Activated CD8-positive, alpha-beta T cell treated with anti-CD3 and anti-CD28 coated beads, Interleukin-2, amount 10 ng/mL, durations not matched to agents 7 days and 5 days (primary cell): ENCODE data around the gene PRKAR1B. TPM values are rescaled to one million over a fixed set of nuclear protein-coding genes. Genes with fewer than 3 reads are reported as not detected.

Experiments used
- ATAC-seq: fragments of 150-1000 bp; cut with Tn5 transposase; one replicate; pipeline ENCODE4 v1.10.0; 2021; ENCODE audit warnings: moderate library complexity
- CTCF ChIA-PET: fragments of 350-600 bp; sonication (Branson Sonifier 250); formaldehyde crosslinking; loops from one replicate; lab custom pipeline; 2021; ENCODE audit warnings: antibody characterized with exemption; lab: Charles Lee
- POLR2A ChIA-PET: fragments of 350-600 bp; sonication (Branson Sonifier 250); formaldehyde crosslinking; loops from one replicate; lab custom pipeline; 2021; ENCODE audit warnings: antibody characterized with exemption; lab: Charles Lee
- DNase-seq: peaks from one replicate; pipeline ENCODE4 v3.0.0-alpha.2; 2020
- H3K27ac Mint-ChIP-seq: one replicate; pipeline ENCODE4 v1.8.0; 2021; ENCODE audit warnings: mild to moderate bottlenecking, mixed read lengths
- H3K27me3 Mint-ChIP-seq: one replicate; pipeline ENCODE4 v1.8.0; 2021; ENCODE audit warnings: low read depth, mixed read lengths
- H3K36me3 Mint-ChIP-seq: one replicate; pipeline ENCODE4 v1.8.0; 2021; ENCODE audit warnings: low read depth, mixed read lengths
- H3K4me1 Mint-ChIP-seq: one replicate; pipeline ENCODE4 v1.8.0; 2021; ENCODE audit warnings: low read depth, mixed read lengths
- H3K4me3 Mint-ChIP-seq: one replicate; pipeline ENCODE4 v1.8.0; 2021; ENCODE audit warnings: mild to moderate bottlenecking, mixed read lengths
- H3K9me3 Mint-ChIP-seq: one replicate; pipeline ENCODE4 v1.8.0; 2022; ENCODE audit warnings: mixed read lengths; ENCODE audit not compliant: insufficient read depth
- total RNA-seq, 2 experiments: library from RNA; stranded (reverse); gene quantifications; one replicate each; pipeline ENCODE4 v1.2.3, GENCODE V29; 2021

PRKAR1B gene
- total RNA-seq, 2 experiments from 2014 or later = 56.5 to 58.2 TPM

- peaks cover 9% of the 10 kb centered on the region for H3K9me3 Mint-ChIP-seq
- H3K27ac Mint-ChIP-seq = no peak overlapping the region
- DNase-seq (no peak), ATAC-seq (no peak)
- H3K36me3 Mint-ChIP-seq = peaks cover 34% of the 10 kb centered on the region
- ChIA-PET POLR2A (no interaction called here), CTCF (no interaction called here)
- H3K4me3 Mint-ChIP-seq = no peak overlapping the region
- H3K27me3 Mint-ChIP-seq = no peaks in the 10 kb centered on the region
- H3K4me1 Mint-ChIP-seq = no peaks in the 10 kb centered on the region
These were observed 30.7 kb downstream of the PRKAR1B start for GRCh38 chr7:696426-696811.

DNA sequence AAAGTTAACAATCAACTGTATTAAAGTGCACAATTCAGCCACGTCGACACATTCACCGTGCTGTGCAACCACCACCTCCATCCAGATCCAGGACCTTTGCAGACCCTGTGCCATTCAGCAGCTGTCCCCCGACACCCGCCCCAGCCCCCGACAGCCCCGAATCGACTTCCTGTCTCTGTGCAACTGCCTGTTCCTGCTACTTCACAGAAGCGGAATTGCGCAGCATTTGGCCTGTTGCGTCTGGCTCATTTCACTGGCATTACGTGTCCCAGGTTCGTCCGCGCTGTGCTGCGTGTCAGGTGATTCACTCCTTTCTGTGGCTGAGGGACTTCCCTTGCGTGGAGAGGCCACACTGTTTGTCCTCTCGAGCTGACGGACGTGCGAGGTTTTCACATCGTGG lies 33.8 kb downstream of the PRKAR1B start:
- Mint-ChIP-seq H3K4me1 (no peaks in the 10 kb centered on the region), H3K27me3 (no peaks in the 10 kb centered on the region), H3K27ac (no peak overlapping the region), H3K4me3 (no peak overlapping the region), H3K9me3 (peaks cover 17% of the 10 kb centered on the region), H3K36me3 (peaks cover 39% of the 10 kb centered on the region)
- ChIA-PET POLR2A (no interaction called here), CTCF (no interaction called here)
- DNase-seq = no peak
- no peak for ATAC-seq

- ChIA-PET CTCF (no interaction called here), POLR2A (no interaction called here)
- ATAC-seq (no peak), DNase-seq (no peak)
- Mint-ChIP-seq H3K27ac (no peak overlapping the region), H3K4me1 (no peaks in the 10 kb centered on the region), H3K4me3 (no peak overlapping the region), H3K36me3 (peaks cover 49% of the 10 kb centered on the region), H3K9me3 (peaks cover 28% of the 10 kb centered on the region), H3K27me3 (no peaks in the 10 kb centered on the region)
These were observed 35.6 kb downstream of the PRKAR1B start for GRCh38 chr7:691361-692045.

- Mint-ChIP-seq H3K36me3 (peaks cover 53% of the 10 kb centered on the region), H3K27me3 (no peaks in the 10 kb centered on the region), H3K27ac (no peak overlapping the region), H3K4me1 (no peaks in the 10 kb centered on the region), H3K9me3 (peaks cover 35% of the 10 kb centered on the region), H3K4me3 (no peak overlapping the region)
- no peak for DNase-seq
- ChIA-PET CTCF (no interaction called here), POLR2A (interaction anchor here (0.6 kb wide), 1 partner anchor 71 kb away, joined by 3 read pairs; no protein-coding TSS in a partner anchor)
- no peak for ATAC-seq
These were observed 36.4 kb downstream of the PRKAR1B start for GRCh38 chr7:690478-691360.

GRCh38 chr7:685540-685939 lies 41.5 kb downstream of the PRKAR1B start:
- ChIA-PET CTCF (no interaction called here), POLR2A (no interaction called here)
- Mint-ChIP-seq H3K27me3 (no peaks in the 10 kb centered on the region), H3K4me3 (no peak overlapping the region), H3K36me3 (peaks cover 56% of the 10 kb centered on the region), H3K4me1 (no peaks in the 10 kb centered on the region), H3K27ac (no peak overlapping the region), H3K9me3 (peaks cover 38% of the 10 kb centered on the region)
- ATAC-seq (no peak), DNase-seq (no peak)

GRCh38 chr7:684416-684815 lies 42.7 kb downstream of the PRKAR1B start:
- Mint-ChIP-seq H3K4me3 (no peak overlapping the region), H3K27ac (no peak overlapping the region), H3K9me3 (peaks cover 41% of the 10 kb centered on the region), H3K36me3 (peaks cover 56% of the 10 kb centered on the region), H3K27me3 (no peaks in the 10 kb centered on the region), H3K4me1 (no peaks in the 10 kb centered on the region)
- ChIA-PET POLR2A (no interaction called here), CTCF (interaction anchor here (1.3 kb wide), 1 partner anchor 58 kb away, joined by 3 read pairs; no protein-coding TSS in a partner anchor)
- DNase-seq (no peak), ATAC-seq (no peak)

DNA sequence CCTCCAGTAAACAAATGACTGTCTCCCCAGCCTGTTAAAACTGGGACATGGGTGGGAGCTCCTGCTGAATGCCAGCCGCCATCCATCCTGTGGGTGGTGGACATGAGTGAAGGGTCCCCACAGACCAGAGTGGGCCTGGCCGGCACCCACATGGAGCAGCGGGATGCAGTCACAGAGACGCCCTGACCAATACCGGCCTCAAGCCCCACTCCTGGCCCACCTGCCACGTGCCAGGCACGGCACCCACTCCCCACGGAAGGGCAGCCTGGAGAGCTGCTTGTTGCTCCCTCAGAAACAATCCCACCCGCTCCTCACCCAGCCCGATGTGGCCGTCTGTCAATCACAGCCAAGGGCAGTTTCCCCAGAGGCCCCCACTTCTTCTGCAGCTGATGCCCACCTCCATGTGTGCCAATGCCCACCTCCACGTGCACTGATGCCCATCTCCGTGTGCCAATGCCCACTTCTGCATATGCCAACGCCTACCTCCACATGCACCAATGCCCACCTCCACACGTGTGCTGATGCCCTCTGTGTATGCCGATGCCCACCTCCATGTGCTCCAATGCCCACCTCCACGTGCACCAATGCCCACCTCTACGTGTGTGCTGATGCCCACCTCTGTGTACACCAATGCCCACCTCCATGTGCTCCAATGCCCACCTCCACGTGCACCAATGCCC lies 43.4 kb downstream of the PRKAR1B start:
- peaks cover 41% of the 10 kb centered on the region for H3K9me3 Mint-ChIP-seq
- ATAC-seq = no peak
- CTCF ChIA-PET = interaction anchor here (1.3 kb wide), 1 partner anchor 59 kb away, joined by 3 read pairs; no protein-coding TSS in a partner anchor
- DNase-seq = no peak
- no peak overlapping the region for H3K27ac Mint-ChIP-seq
- peaks cover 58% of the 10 kb centered on the region for H3K36me3 Mint-ChIP-seq
- no peaks in the 10 kb centered on the region for H3K4me1 Mint-ChIP-seq
- H3K4me3 Mint-ChIP-seq = no peak overlapping the region
- POLR2A ChIA-PET = no interaction called here
- H3K27me3 Mint-ChIP-seq = no peaks in the 10 kb centered on the region

DNA sequence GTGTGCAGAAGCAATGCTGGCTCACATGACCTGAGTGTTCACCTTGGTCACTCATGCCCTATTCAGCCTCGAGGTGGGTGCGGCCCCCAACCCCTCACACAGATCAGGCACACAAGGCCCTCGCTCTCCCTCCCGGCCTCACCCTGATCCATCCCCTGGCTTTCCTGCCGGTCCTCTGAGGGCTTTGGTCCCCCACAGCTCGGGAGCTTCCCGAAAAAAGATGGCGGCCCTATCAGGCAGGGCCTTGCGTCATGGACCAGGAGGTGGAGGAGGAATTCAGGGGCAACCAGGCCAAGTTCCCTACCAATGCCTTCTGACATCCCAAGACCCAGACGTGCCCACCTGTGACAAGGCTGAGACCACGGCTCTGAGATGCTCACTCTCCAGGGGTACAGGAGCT lies 44.3 kb downstream of the PRKAR1B start:
- Mint-ChIP-seq H3K36me3 (peaks cover 60% of the 10 kb centered on the region), H3K27me3 (no peaks in the 10 kb centered on the region), H3K27ac (no peak overlapping the region), H3K9me3 (peaks cover 40% of the 10 kb centered on the region), H3K4me3 (no peak overlapping the region), H3K4me1 (no peaks in the 10 kb centered on the region)
- ATAC-seq (no peak), DNase-seq (no peak)
- POLR2A ChIA-PET = no interaction called here
- CTCF ChIA-PET = interaction anchor here (1.3 kb wide), 1 partner anchor 60 kb away, joined by 3 read pairs; no protein-coding TSS in a partner anchor

GRCh38 chr7:681551-682307 lies 45.4 kb downstream of the PRKAR1B start:
- H3K27ac Mint-ChIP-seq = no peak overlapping the region
- peaks cover 31% of the 10 kb centered on the region for H3K9me3 Mint-ChIP-seq
- H3K4me3 Mint-ChIP-seq = no peak overlapping the region
- ChIA-PET POLR2A (no interaction called here), CTCF (no interaction called here)
- H3K36me3 Mint-ChIP-seq = peaks cover 59% of the 10 kb centered on the region
- no peaks in the 10 kb centered on the region for H3K27me3 Mint-ChIP-seq
- DNase-seq (no peak), ATAC-seq (no peak)
- no peaks in the 10 kb centered on the region for H3K4me1 Mint-ChIP-seq

GRCh38 chr7:680411-681127 lies 46.5 kb downstream of the PRKAR1B start:
- Mint-ChIP-seq H3K9me3 (peaks cover 22% of the 10 kb centered on the region), H3K27me3 (no peaks in the 10 kb centered on the region), H3K4me3 (no peak overlapping the region), H3K27ac (no peak overlapping the region), H3K36me3 (peaks cover 63% of the 10 kb centered on the region), H3K4me1 (no peaks in the 10 kb centered on the region)
- no peak for DNase-seq
- ChIA-PET POLR2A (no interaction called here), CTCF (no interaction called here)
- no peak for ATAC-seq

GRCh38 chr7:676972-677385 lies 50.1 kb downstream of the PRKAR1B start:
- no peak for ATAC-seq
- Mint-ChIP-seq H3K4me1 (no peaks in the 10 kb centered on the region), H3K27me3 (no peaks in the 10 kb centered on the region), H3K4me3 (no peak overlapping the region), H3K27ac (no peak overlapping the region), H3K36me3 (peaks cover 61% of the 10 kb centered on the region), H3K9me3 (peaks cover 15% of the 10 kb centered on the region)
- ChIA-PET CTCF (no interaction called here), POLR2A (no interaction called here)
- no peak for DNase-seq
